ENCODE results near the gene MTA2. TPM values are rescaled to one million over a fixed set of nuclear protein-coding genes. Genes with fewer than 3 reads are reported as not detected.

Gene MTA2
- total and polyA plus RNA-seq, 12 donors: 63.9 to 97.3 (median 73.5) TPM

GRCh38 chr11:62593434-62594044, 8.1 kb downstream of the MTA2 start:
- peak; percentile 70 to 93 (median 87) for DNase-seq
- H3K9me3 ChIP-seq (replicated peaks in 1 of 3): no peaks in the 10 kb centered on the region
- no peaks in the 10 kb centered on the region for H3K27me3 ChIP-seq
- peaks cover 0 to 56% of the 10 kb centered on the region in 2 donors for H3K36me3 ChIP-seq (replicated peaks in 1 of 2)
- H3K27ac ChIP-seq: peak overlapping the region in 2 of 5 donors; percentile 3 to 84
- H3K4me1 ChIP-seq (replicated peaks in 1 of 2): peaks cover 10 to 30% of the 10 kb centered on the region in 2 donors
- intact Hi-C loops (cut with DNase I): no loop called here
- WGBS, 4 donors: 55 to 60% (median 56%) methylated on average over 13 of the region's 13 CpGs
- H3K4me3 ChIP-seq: no peak overlapping the region
- TF ChIP-seq POLR2A (IDR thresholded peaks at IDR 0.05): no peak
- TF ChIP-seq, protein P1, sequence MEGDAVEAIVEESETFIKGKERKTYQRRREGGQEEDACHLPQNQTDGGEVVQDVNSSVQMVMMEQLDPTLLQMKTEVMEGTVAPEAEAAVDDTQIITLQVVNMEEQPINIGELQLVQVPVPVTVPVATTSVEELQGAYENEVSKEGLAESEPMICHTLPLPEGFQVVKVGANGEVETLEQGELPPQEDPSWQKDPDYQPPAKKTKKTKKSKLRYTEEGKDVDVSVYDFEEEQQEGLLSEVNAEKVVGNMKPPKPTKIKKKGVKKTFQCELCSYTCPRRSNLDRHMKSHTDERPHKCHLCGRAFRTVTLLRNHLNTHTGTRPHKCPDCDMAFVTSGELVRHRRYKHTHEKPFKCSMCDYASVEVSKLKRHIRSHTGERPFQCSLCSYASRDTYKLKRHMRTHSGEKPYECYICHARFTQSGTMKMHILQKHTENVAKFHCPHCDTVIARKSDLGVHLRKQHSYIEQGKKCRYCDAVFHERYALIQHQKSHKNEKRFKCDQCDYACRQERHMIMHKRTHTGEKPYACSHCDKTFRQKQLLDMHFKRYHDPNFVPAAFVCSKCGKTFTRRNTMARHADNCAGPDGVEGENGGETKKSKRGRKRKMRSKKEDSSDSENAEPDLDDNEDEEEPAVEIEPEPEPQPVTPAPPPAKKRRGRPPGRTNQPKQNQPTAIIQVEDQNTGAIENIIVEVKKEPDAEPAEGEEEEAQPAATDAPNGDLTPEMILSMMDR (IDR thresholded peaks at IDR 0.05): peak; percentile 36 to 60 (median 55)

DNA sequence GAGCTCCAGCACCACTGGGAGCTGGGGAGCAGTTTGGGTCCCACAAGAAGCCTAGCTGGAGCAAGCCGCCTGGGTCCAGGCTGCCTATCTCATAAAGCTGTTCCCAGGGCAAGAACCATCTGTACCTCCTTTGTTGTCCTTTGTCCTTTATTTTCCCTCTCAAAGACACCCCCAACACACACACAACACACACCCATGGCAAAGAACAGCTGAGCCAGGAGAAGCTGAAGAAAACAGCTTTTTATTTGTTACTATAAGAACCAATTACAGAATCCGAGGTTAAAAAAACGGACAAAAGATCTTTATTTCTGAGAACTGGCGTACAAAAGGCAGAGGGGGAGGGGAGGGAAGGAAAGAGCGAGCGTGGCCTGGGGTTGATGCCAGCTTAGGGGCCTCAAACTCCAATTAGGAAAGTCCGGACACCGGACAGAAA, 8.7 kb downstream of the MTA2 start:
- Histone ChIP-seq H3K27me3 (no peaks in the 10 kb centered on the region), H3K9me3 (replicated peaks in 1 of 3) (no peaks in the 10 kb centered on the region), H3K4me1 (replicated peaks in 1 of 2) (peaks cover 9 to 26% of the 10 kb centered on the region in 2 donors), H3K4me3 (no peak overlapping the region), H3K27ac (peak overlapping the region in 3 of 5 donors; percentile 84 to 96 (median 95)), H3K36me3 (replicated peaks in 1 of 2) (peaks cover 0 to 56% of the 10 kb centered on the region in 2 donors)
- TF ChIP-seq, protein P1 (IDR thresholded peaks at IDR 0.05): no peak
- TF ChIP-seq POLR2A (IDR thresholded peaks at IDR 0.05): no peak
- intact Hi-C loops (cut with DNase I): no loop called here
- DNase-seq: no peak
- 63 to 73% (median 68%) methylated on average over 8 of the region's 8 CpGs for WGBS, 4 donors

DNA sequence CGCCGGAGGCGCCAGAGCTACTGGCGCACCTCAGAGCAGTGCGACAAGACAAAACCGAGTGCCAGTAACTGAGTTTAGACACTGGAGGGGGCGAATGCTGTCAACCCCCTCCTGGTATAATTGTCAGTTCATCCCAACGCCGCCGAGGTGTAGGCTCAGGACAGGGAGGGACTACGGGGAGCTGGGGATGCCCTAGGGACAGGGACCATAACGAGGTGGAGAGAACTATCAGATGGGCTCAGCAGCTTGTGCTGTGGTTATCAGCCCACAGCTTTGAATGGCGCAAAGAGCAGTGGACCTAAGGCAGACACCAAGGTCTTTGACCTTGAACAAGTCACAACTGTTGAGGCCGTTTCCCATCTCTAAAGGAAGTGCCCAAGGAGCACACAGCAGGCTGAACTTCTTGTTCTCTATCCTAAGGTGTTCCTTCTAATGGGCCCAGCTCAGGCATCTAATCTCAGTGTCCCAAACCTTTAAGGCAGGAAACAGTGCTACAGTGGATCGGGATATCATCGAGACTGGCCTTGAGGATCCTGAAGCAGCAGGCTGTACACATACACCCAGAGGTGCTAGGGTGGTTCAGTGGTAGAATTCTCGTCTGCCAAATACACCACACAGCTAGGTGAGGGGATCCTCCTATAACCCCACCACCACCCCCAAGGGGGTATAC, 9.4 kb downstream of the MTA2 start:
- Histone ChIP-seq H3K4me3 (peak overlapping the region in 2 of 4 donors; percentile 33 to 53), H3K27ac (peak overlapping the region; percentile 84 to 96 (median 95)), H3K36me3 (replicated peaks in 1 of 2) (peaks cover 0 to 56% of the 10 kb centered on the region in 2 donors), H3K4me1 (replicated peaks in 1 of 2) (peaks cover 9 to 26% of the 10 kb centered on the region in 2 donors), H3K27me3 (no peaks in the 10 kb centered on the region), H3K9me3 (replicated peaks in 1 of 3) (no peaks in the 10 kb centered on the region)
- WGBS, 4 donors: 7 to 13% (median 9%) methylated on average over 9 to 17 of the region's 17 CpGs
- intact Hi-C loops (cut with DNase I): no loop called here
- TF ChIP-seq POLR2A (IDR thresholded peaks at IDR 0.05): no peak
- TF ChIP-seq, protein P1 (IDR thresholded peaks at IDR 0.05): no peak
- DNase-seq: peak in 2 of 7 donors; percentile 46 to 48

GRCh38 chr11:62591448-62592145, 10.1 kb downstream of the MTA2 start, which contains the start of gene TUT1:
Gene TUT1, minus strand, starts transcription at chr11:62591523. Its CDS starts 38 bp downstream, at chr11:62591485.
- peaks cover 9 to 26% of the 10 kb centered on the region in 2 donors for H3K4me1 ChIP-seq (replicated peaks in 1 of 2)
- peaks cover 0 to 52% of the 10 kb centered on the region in 2 donors for H3K36me3 ChIP-seq (replicated peaks in 1 of 2)
- no peaks in the 10 kb centered on the region for H3K9me3 ChIP-seq (replicated peaks in 1 of 3)
- peak; percentile 76 to 95 for TF ChIP-seq POLR2A (IDR thresholded peaks at IDR 0.05)
- TF ChIP-seq, protein P1 (IDR thresholded peaks at IDR 0.05): peak in 1 of 6 experiments; percentile 10
- WGBS, 4 donors: 0 to 1% (median 0%) methylated on average over 16 to 58 of the region's 58 CpGs
- intact Hi-C loops (cut with DNase I): no loop called here
- peak within 1 kb of the TSS; percentile 43 to 83 (median 50) for H3K4me3 ChIP-seq
- H3K27me3 ChIP-seq: no peaks in the 10 kb centered on the region
- peak within 1 kb of the TSS; percentile 84 to 96 (median 95) for H3K27ac ChIP-seq
- peak; percentile 96 to 99 (median 98) for DNase-seq
